Measurements from ENCODE around the gene BCKDHA.
"Not testable (repeated sequence)": the region's sequence is repeated elsewhere in the genome, so short reads cannot be mapped to it uniquely, and the experiment has no call there.

BCKDHA gene

GRCh38 chr19:41431426-41432386, 34.1 kb downstream of the BCKDHA start:
- H3K36me3 ChIP-seq (ENCODE audit: control insufficient read depth, insufficient read depth, low read length): peaks cover 5% of the 10 kb centered on the region
- H3K18ac ChIP-seq (ENCODE audit: low read length): no peak overlapping the region
- no peak overlapping the region for H3K9ac ChIP-seq (ENCODE audit: low read length)
- no peak overlapping the region for H3K4ac ChIP-seq (ENCODE audit: low read depth, low read length)
- H3K4me2 ChIP-seq (ENCODE audit: low read length): no peak overlapping the region
- no CpG with 5 or more reads among the region's 23 CpGs for WGBS (ENCODE audit: extremely low coverage, insufficient coverage, low lambda C conversion rate)
- H2BK15ac ChIP-seq (replicated peaks; ENCODE audit: low read depth): no peak overlapping the region
- no peak overlapping the region for H2BK5ac ChIP-seq (ENCODE audit: low read length)
- no peak overlapping the region for H2AK5ac ChIP-seq (ENCODE audit: low read length)
- peaks cover 3% of the 10 kb centered on the region for H3K4me1 ChIP-seq (ENCODE audit: control insufficient read depth, low read depth, low read length)
- H3K79me2 ChIP-seq (ENCODE audit: control insufficient read depth, insufficient read depth, low read length): no peaks in the 10 kb centered on the region
- H4K8ac ChIP-seq (ENCODE audit: low read depth, low read length): no peak overlapping the region
- H2BK120ac ChIP-seq (ENCODE audit: low read depth, low read length): no peak overlapping the region
- H3K56ac ChIP-seq (ENCODE audit: low read length): peak overlapping the region; percentile 34
- H4K5ac ChIP-seq (ENCODE audit: low read length): no peak overlapping the region
- H3K79me1 ChIP-seq (ENCODE audit: low read length): no peaks in the 10 kb centered on the region
- H3K4me3 ChIP-seq (ENCODE audit: low read length): no peak overlapping the region
- no peaks in the 10 kb centered on the region for H3K27me3 ChIP-seq (ENCODE audit: insufficient read depth, low read length, poor library complexity)
- no peak overlapping the region for H3K23ac ChIP-seq (ENCODE audit: low read length)
- peak; percentile 48 for DNase-seq
- H3K27ac ChIP-seq (ENCODE audit: low read depth, low read length): no peak overlapping the region

- no peak overlapping the region for H3K4ac ChIP-seq (ENCODE audit: low read depth, low read length)
- H2AK5ac ChIP-seq (ENCODE audit: low read length): no peak overlapping the region
- no peak overlapping the region for H3K4me3 ChIP-seq (ENCODE audit: low read length)
- no CpG with 5 or more reads among the region's 18 CpGs for WGBS (ENCODE audit: extremely low coverage, insufficient coverage, low lambda C conversion rate)
- peaks cover 2% of the 10 kb centered on the region for H3K79me1 ChIP-seq (ENCODE audit: low read length)
- H3K23ac ChIP-seq (ENCODE audit: low read length): no peak overlapping the region
- no peak overlapping the region for H4K8ac ChIP-seq (ENCODE audit: low read depth, low read length)
- DNase-seq: no peak
- H3K79me2 ChIP-seq (ENCODE audit: control insufficient read depth, insufficient read depth, low read length): no peaks in the 10 kb centered on the region
- no peak overlapping the region for H2BK5ac ChIP-seq (ENCODE audit: low read length)
- no peak overlapping the region for H3K18ac ChIP-seq (ENCODE audit: low read length)
- H3K4me2 ChIP-seq (ENCODE audit: low read length): no peak overlapping the region
- H2BK120ac ChIP-seq (ENCODE audit: low read depth, low read length): no peak overlapping the region
- H3K4me1 ChIP-seq (ENCODE audit: control insufficient read depth, low read depth, low read length): peaks cover 3% of the 10 kb centered on the region
- no peak overlapping the region for H3K56ac ChIP-seq (ENCODE audit: low read length)
- no peaks in the 10 kb centered on the region for H3K27me3 ChIP-seq (ENCODE audit: insufficient read depth, low read length, poor library complexity)
- H3K27ac ChIP-seq (ENCODE audit: low read depth, low read length): no peak overlapping the region
- H3K9ac ChIP-seq (ENCODE audit: low read length): no peak overlapping the region
- H3K36me3 ChIP-seq (ENCODE audit: control insufficient read depth, insufficient read depth, low read length): peaks cover 6% of the 10 kb centered on the region
- H2BK15ac ChIP-seq (replicated peaks; ENCODE audit: low read depth): no peak overlapping the region
- H4K5ac ChIP-seq (ENCODE audit: low read length): no peak overlapping the region
Observed at GRCh38 chr19:41433171-41433570, 35.6 kb downstream of the BCKDHA start.

- H3K79me2 ChIP-seq (ENCODE audit: control insufficient read depth, insufficient read depth, low read length): no peaks in the 10 kb centered on the region
- no peak overlapping the region for H3K56ac ChIP-seq (ENCODE audit: low read length)
- H3K18ac ChIP-seq (ENCODE audit: low read length): no peak overlapping the region
- H2BK120ac ChIP-seq (ENCODE audit: low read depth, low read length): no peak overlapping the region
- H3K23ac ChIP-seq (ENCODE audit: low read length): no peak overlapping the region
- no peak overlapping the region for H3K4me2 ChIP-seq (ENCODE audit: low read length)
- H3K9ac ChIP-seq (ENCODE audit: low read length): no peak overlapping the region
- WGBS (ENCODE audit: extremely low coverage, insufficient coverage, low lambda C conversion rate): no CpG with 5 or more reads among the region's 5 CpGs
- DNase-seq: no peak
- H4K8ac ChIP-seq (ENCODE audit: low read depth, low read length): no peak overlapping the region
- no peaks in the 10 kb centered on the region for H3K27me3 ChIP-seq (ENCODE audit: insufficient read depth, low read length, poor library complexity)
- peaks cover 3% of the 10 kb centered on the region for H3K79me1 ChIP-seq (ENCODE audit: low read length)
- no peak overlapping the region for H3K4ac ChIP-seq (ENCODE audit: low read depth, low read length)
- no peak overlapping the region for H3K27ac ChIP-seq (ENCODE audit: low read depth, low read length)
- H2BK5ac ChIP-seq (ENCODE audit: low read length): no peak overlapping the region
- no peak overlapping the region for H2AK5ac ChIP-seq (ENCODE audit: low read length)
- H3K4me1 ChIP-seq (ENCODE audit: control insufficient read depth, low read depth, low read length): no peaks in the 10 kb centered on the region
- no peak overlapping the region for H2BK15ac ChIP-seq (replicated peaks; ENCODE audit: low read depth)
- H4K5ac ChIP-seq (ENCODE audit: low read length): no peak overlapping the region
- H3K36me3 ChIP-seq (ENCODE audit: control insufficient read depth, insufficient read depth, low read length): peaks cover 6% of the 10 kb centered on the region
- no peak overlapping the region for H3K4me3 ChIP-seq (ENCODE audit: low read length)
Observed at GRCh38 chr19:41434450-41434849, 36.8 kb downstream of the BCKDHA start.

GRCh38 chr19:41435376-41435775, 37.8 kb downstream of the BCKDHA start:
- H3K4me1 ChIP-seq (ENCODE audit: control insufficient read depth, low read depth, low read length); H3K79me2 ChIP-seq (ENCODE audit: control insufficient read depth, insufficient read depth, low read length); H3K56ac ChIP-seq (ENCODE audit: low read length); H2BK15ac ChIP-seq (replicated peaks; ENCODE audit: low read depth); H2AK5ac ChIP-seq (ENCODE audit: low read length); H3K4me3 ChIP-seq (ENCODE audit: low read length); H2BK120ac ChIP-seq (ENCODE audit: low read depth, low read length); H3K9ac ChIP-seq (ENCODE audit: low read length); H3K36me3 ChIP-seq (ENCODE audit: control insufficient read depth, insufficient read depth, low read length); H3K27me3 ChIP-seq (ENCODE audit: insufficient read depth, low read length, poor library complexity); DNase-seq; H3K4me2 ChIP-seq (ENCODE audit: low read length); H2BK5ac ChIP-seq (ENCODE audit: low read length); H3K18ac ChIP-seq (ENCODE audit: low read length); H4K8ac ChIP-seq (ENCODE audit: low read depth, low read length); H3K4ac ChIP-seq (ENCODE audit: low read depth, low read length); H4K5ac ChIP-seq (ENCODE audit: low read length); H3K79me1 ChIP-seq (ENCODE audit: low read length); H3K27ac ChIP-seq (ENCODE audit: low read depth, low read length); H3K23ac ChIP-seq (ENCODE audit: low read length): not testable (repeated sequence)
- no CpG with 5 or more reads among the region's 11 CpGs for WGBS (ENCODE audit: extremely low coverage, insufficient coverage, low lambda C conversion rate)

GRCh38 chr19:41435936-41436673, 38.5 kb downstream of the BCKDHA start:
- H3K56ac ChIP-seq (ENCODE audit: low read length): no peak overlapping the region
- no peak overlapping the region for H3K4me3 ChIP-seq (ENCODE audit: low read length)
- no peaks in the 10 kb centered on the region for H3K4me1 ChIP-seq (ENCODE audit: control insufficient read depth, low read depth, low read length)
- H4K8ac ChIP-seq (ENCODE audit: low read depth, low read length): no peak overlapping the region
- no CpG with 5 or more reads among the region's 19 CpGs for WGBS (ENCODE audit: extremely low coverage, insufficient coverage, low lambda C conversion rate)
- no peak overlapping the region for H2BK5ac ChIP-seq (ENCODE audit: low read length)
- H2BK15ac ChIP-seq (replicated peaks; ENCODE audit: low read depth): no peak overlapping the region
- no peak overlapping the region for H3K4me2 ChIP-seq (ENCODE audit: low read length)
- H3K27me3 ChIP-seq (ENCODE audit: insufficient read depth, low read length, poor library complexity): no peaks in the 10 kb centered on the region
- H3K23ac ChIP-seq (ENCODE audit: low read length): no peak overlapping the region
- H3K27ac ChIP-seq (ENCODE audit: low read depth, low read length): no peak overlapping the region
- no peak overlapping the region for H3K9ac ChIP-seq (ENCODE audit: low read length)
- no peak overlapping the region for H2BK120ac ChIP-seq (ENCODE audit: low read depth, low read length)
- peaks cover 3% of the 10 kb centered on the region for H3K79me1 ChIP-seq (ENCODE audit: low read length)
- peaks cover 4% of the 10 kb centered on the region for H3K36me3 ChIP-seq (ENCODE audit: control insufficient read depth, insufficient read depth, low read length)
- H3K4ac ChIP-seq (ENCODE audit: low read depth, low read length): no peak overlapping the region
- H3K79me2 ChIP-seq (ENCODE audit: control insufficient read depth, insufficient read depth, low read length): no peaks in the 10 kb centered on the region
- no peak overlapping the region for H3K18ac ChIP-seq (ENCODE audit: low read length)
- H4K5ac ChIP-seq (ENCODE audit: low read length): no peak overlapping the region
- no peak overlapping the region for H2AK5ac ChIP-seq (ENCODE audit: low read length)
- DNase-seq: no peak

Data from mesendoderm (in vitro differentiated cells).